EH (cell line): ENCODE data around the gene ACSS1.

Experiments used
- DNase-seq: peaks from one replicate; pipeline ENCODE4 v3.0.0-alpha.2; 2015; ENCODE audit warnings: low read depth

The ACSS1 gene

DNA sequence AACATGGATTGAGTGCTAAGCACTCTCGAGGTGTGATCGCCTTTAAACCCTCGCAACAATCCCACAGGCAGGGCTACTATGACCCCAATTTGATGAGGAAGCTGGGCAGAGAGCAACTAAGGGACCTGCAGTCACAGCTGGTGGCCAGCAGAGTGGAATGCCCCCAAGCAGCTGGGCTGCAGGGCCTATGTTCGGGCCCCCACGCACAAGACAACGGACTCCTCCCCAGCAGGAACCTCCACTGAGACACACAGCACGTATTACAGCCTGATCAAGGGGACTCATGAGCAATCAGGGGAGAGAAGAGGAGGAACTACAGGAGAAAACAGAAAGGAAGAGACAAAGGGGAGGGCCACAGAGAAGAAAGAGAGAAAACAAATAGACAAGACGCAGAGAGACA lies 87.2 kb downstream of the ACSS1 start:
- DNase-seq = no peak

- no peak for DNase-seq
These were observed 87.8 kb downstream of the ACSS1 start for GRCh38 chr20:24970030-24970553.

- DNase-seq = no peak
These were observed 88.5 kb downstream of the ACSS1 start for GRCh38 chr20:24969186-24970029.

DNA sequence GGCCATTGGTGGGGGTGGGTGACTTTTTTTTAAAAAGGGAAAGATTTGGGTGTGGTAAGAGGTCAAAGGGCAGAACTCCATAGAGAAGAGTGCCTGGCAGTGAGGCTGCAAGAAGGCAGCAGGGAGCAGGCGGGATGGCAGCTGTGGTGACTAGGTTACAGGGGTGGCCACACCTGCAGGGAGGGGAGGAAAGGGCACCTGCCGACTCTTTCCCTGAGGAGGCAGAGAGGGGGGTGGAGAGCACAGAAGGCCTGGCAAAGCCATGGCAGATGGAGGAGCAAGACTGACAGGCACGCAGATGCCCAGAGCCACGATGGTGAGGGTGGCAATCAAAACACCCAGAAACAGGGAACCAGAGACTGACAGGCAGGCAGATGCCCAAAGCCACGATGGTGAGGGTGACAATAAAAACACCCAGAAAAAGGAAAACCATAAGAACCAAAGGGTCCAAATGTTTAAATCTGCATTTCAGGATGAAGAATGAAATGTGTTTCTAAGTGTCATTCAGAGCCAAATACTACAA lies 89.6 kb downstream of the ACSS1 start:
- DNase-seq = no peak

GRCh38 chr20:24966317-24967012 lies 91.5 kb downstream of the ACSS1 start:
- no peak for DNase-seq

DNA sequence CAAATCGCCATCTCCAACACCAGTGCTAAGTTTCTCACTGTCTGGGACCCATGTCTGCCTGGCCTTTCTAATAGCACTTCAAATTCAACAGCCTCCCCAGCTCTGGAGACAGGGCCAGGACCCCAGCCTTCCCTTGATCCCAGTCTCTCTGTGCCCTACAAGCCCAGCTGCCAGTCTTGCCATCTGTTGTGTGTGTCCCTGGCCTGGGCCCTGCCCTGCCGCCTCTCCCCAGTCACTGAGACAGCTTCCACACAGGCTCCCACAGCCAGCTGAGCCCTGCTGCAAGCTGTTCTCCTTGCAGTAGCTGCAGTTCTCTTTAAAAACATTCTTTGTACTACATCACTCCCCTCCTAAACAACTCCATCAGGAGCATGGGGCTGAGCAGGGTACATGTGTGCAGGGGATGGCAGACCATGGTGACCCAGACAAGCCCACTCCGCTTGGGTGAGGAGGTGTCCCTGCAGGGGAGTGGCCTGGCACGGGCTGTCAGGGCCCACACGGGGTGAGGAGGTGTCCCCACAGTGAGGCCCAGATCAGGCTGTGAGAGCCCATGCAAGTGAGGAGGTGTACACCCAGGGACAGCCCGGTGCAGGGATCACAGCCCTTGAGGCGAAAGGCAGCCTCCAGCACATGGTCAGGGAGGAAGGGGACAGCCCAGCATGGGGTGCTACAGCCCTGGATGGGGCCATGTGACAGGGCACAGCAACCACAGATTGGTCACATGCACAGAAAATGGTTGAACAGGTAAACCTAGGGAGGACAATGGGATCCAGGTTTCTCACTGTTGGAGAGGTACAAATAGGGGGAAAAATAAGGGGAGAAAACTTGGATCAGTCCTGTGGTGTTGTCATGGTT lies 92.6 kb downstream of the ACSS1 start:
- no peak for DNase-seq

- DNase-seq = no peak
These were observed 93.5 kb downstream of the ACSS1 start for GRCh38 chr20:24964506-24964840.

DNA sequence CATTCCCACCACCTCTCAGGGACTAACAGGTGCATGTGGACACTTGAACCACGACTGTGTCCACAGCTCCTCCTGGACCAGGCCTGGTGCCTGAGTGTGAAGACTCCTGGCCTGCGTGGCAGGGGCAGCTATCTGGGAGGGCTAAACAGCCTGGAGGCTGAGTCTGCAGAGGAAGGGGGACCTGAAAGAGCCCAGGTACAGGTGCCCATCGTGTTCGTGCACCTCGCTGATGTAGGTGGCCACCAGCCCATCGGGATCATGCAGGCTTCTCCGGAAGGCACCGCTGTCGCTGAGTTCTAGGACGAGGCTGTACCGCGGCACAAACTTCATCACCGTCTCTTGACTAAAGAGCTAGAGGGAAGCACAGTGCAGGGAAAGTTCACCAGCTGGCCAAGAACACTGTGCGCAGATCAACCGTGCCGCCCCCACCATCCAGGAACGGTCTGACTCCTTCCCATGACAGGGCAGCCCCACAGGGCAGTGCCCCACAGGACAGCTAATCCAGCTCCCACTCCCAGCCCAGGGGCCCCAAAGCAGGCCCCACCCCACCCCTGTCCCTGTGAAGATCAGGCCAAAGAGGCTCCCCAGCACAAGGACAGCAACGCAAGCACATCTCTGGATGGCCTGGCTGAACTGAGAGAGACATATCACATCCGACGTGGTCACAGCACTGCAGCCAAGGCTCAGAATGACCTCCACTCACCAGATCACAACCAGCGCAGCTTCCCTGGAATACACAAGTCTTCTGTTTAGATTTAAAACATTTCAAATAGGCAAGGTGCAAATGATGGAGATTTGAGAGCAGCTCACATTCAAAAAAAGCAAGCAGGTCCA lies 94.0 kb downstream of the ACSS1 start:
- DNase-seq = no peak

DNA sequence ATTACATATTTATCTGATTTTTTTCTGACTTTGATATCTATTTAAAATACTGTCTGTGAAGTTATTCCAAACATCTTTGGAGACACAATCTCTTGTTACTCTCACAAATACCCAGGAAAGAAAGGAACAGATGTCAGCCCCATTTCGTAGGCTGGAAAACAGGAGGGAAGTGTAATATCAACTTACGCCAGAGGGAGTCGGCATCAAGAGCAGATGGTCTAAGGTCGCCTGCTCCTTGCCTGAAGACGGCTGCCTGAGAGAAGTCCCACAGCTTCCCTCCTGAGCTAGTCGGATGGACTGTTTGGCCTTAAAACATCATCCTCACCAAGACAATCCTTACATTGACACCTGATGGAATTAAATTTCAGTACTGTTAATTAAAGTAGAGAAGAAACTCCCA lies 95.4 kb downstream of the ACSS1 start:
- no peak for DNase-seq

GRCh38 chr20:24962182-24962492 lies 95.8 kb downstream of the ACSS1 start:
- no peak for DNase-seq

GRCh38 chr20:24961384-24962181 lies 96.4 kb downstream of the ACSS1 start:
- DNase-seq = no peak

DNA sequence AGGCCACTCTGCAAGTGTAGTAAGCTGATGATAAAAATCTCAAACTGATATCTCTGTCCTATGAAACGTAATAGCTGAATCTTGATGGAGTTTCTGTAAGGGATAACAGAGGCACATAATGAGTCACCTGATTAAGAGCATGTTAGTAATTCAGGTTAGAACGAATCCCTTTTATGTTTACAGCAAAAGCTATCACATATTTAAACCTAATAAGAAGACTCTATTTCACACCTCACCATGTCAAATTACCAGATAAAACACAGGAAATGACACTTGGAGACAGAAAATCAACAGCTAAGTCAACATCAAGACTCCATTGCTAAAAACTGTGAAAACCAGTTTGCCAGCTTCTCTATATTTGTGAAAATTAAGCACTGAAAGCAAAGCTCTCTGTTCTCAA lies 97.1 kb downstream of the ACSS1 start:
- DNase-seq = no peak

GRCh38 chr20:24960302-24960801 lies 97.6 kb downstream of the ACSS1 start:
- DNase-seq = no peak

DNA sequence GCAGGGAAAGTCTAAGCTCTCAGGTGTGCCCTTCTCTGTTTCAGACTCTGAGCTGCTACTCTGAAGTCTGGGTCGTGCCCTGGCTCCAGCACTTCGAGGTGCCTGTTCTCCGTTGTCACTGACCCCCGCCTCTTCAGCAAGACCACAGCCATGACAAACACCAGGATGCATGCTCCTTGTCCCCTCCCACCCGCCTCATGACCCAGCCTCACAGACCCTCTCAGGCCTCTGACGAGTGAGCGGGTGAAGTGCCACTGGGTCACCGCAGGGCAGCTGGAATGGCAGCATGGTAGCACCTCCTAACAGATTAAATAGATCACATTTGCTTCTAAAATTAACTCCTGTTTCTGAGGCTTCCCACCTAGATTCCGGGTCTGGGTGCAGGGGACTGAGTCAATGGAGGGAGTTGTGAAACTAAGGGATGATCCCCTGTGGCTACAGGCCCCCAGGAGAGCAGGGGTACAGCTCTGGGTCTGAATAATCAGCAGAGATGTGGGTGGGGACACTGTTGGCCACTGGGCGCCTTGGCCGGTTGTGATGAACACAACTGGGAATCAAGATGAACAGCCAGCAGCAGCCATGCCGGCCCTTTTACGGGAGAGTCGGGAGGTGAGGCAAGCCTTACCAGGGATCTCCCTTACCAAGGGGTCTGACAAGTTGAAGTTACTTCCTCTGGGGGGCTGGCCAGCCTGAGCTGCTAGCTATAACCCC lies 98.2 kb downstream of the ACSS1 start:
- DNase-seq = no peak

DNA sequence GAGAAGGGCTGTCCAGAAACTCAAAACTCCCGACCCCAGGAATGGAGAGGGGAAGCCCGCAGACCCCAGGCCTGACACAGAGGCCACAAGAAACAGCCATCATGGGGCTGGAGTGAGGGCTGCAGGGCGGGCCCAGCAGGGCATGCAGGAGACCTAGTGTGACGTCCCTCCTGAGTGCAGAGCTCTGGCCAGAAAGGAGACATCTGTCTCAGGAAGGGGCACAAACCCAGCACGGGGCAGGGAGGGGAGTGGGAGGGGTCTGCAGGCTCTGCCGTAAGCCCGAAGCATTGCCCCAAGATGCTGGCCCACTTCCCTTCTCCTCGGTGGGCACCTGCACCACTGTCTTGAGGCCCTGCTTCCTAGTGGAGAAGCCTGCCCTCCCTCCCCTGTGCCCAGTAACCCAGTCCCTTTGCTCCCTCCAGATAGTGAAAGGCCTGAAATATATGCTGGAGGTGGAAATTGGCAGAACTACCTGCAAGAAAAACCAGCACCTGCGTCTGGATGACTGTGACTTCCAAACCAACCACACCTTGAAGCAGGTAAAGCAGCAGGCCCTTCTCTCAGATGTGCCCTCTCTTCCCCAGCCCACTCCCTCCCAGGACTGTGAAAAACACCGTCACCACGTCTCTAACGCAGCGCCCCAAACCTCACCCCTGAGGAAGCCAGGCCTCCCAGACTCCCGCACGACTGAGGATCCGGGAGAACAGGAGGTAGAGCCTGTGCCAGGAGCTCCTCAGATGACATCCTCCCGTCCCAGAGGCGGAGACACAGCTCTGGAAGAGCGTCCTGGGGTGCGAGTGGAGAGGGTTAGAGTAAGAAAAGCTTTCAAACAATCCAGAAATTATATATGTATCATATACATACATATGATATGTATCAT lies 99.2 kb downstream of the ACSS1 start:
- no peak for DNase-seq

- no peak for DNase-seq
These were observed 100.5 kb downstream of the ACSS1 start for GRCh38 chr20:24957326-24958016.
